Small intestine (tissue), 7 donors: ENCODE measurements around the gene BDH1. TPM values are rescaled to one million over a fixed set of nuclear protein-coding genes. Genes with fewer than 3 reads are reported as not detected.

Experiments
- DNase-seq, 2 donors: peaks; one replicate each; pipeline versions ENCODE4 v3.0.0 to v3.0.0-alpha.2; 2013
- FAIRE-seq: peaks from 2 replicates; lab custom pipeline; 2012; peaks lifted over from hg19 to GRCh38; lab: Jason Lieb, UNC
- H3K27ac ChIP-seq, 3 donors: one replicate each; pipeline ENCODE4 v1.5.1; 2013; ENCODE audit warnings: low read length in 2 of 3, mild to moderate bottlenecking in 2 of 3, control low read depth in 1 of 3, inconsistent platforms in 1 of 3, low read depth in 1 of 3, moderate library complexity in 1 of 3
- H3K27me3 ChIP-seq, 3 donors: one replicate each; pipeline ENCODE4 v1.6.1; 2013; ENCODE audit warnings: low read length in 3 of 3, inconsistent platforms in 1 of 3; ENCODE audit not compliant: control insufficient read depth in 3 of 3, insufficient read depth in 3 of 3
- H3K36me3 ChIP-seq, 3 donors: one replicate each; pipeline ENCODE4 v1.6.1; 2013; ENCODE audit warnings: low read length in 3 of 3, inconsistent platforms in 1 of 3, low read depth in 1 of 3, mild to moderate bottlenecking in 1 of 3, moderate library complexity in 1 of 3; ENCODE audit not compliant: control insufficient read depth in 3 of 3, insufficient read depth in 2 of 3
- H3K4me1 ChIP-seq, 3 donors: one replicate each; pipeline ENCODE4 v1.6.1; 2013; ENCODE audit warnings: low read length in 2 of 3, inconsistent platforms in 1 of 3, low read depth in 1 of 3, mild to moderate bottlenecking in 1 of 3, moderate library complexity in 1 of 3; ENCODE audit not compliant: control insufficient read depth in 3 of 3, insufficient read depth in 2 of 3
- H3K4me3 ChIP-seq, 3 donors: one replicate each; pipeline ENCODE4 v1.5.1; 2013; ENCODE audit warnings: low read length in 3 of 3, control low read depth in 1 of 3, inconsistent platforms in 1 of 3, low read depth in 1 of 3, mild to moderate bottlenecking in 1 of 3, moderate library complexity in 1 of 3
- H3K9me3 ChIP-seq, 2 donors: one replicate each; pipeline ENCODE4 v1.6.1; 2013; ENCODE audit warnings: low read depth in 1 of 2, low read length in 1 of 2; ENCODE audit not compliant: control insufficient read depth in 2 of 2, insufficient read depth in 1 of 2
- WGBS, 3 donors: extraction: QIAGEN DNeasy Blood & Tissue Kit; methylation state at CpG; one replicate each; pipeline ENCODE4 v1.1.7; 2013; 5-methylcytosine and 5-hydroxymethylcytosine counted together
- polyA plus RNA-seq, 4 donors: library from polyadenylated mRNA; stranded (reverse) in 3 of 4; unstranded in 1 of 4; fragments of 200-250 nt in 3 of 4; fragments of 120-200 nt in 1 of 4; gene quantifications; one replicate each; pipeline versions ENCODE4 v1.2.1 to v1.2.3, GENCODE V29; 2013
- donor health status: healthy with polysubstance abuse.
- donor health status: control.
- donor health status: control.
- donor health status: Bipolar disorder and iron deficiency.
- donor health status: healthy.

BDH1 gene
- polyA plus RNA-seq, 4 donors: 71.1 to 101 (median 91.4) TPM

DNA sequence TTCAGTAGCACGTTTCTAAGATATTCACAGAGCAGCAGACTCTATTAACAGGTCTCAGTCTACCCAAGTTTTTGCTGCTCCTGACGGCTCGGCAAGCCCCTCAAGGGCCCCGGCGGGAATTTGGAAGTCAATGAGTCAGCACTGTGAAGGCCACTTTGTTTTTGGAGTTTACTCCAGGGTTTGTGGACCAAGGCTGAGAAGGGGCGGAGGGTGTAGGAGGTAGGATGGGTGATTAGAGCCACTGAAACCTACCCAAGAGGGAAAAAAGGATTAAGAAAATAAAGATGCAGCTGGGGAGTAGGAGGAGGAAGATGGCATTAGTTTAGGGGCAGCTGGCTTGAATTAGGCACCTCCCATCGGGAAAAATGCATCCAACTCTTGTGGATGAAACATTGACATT, 87.6 kb downstream of the BDH1 start:
- H3K4me1 ChIP-seq: peaks cover 0 to 6% (median 0%) of the 10 kb centered on the region in 3 donors
- 87 to 89% (median 89%) methylated on average over 7 of the region's 7 CpGs for WGBS, 3 donors

GRCh38 chr3:197466586-197467399, 89.0 kb downstream of the BDH1 start:
- FAIRE-seq: no peak
- no peak overlapping the region for H3K4me3 ChIP-seq
- H3K27me3 ChIP-seq: no peaks in the 10 kb centered on the region
- H3K27ac ChIP-seq: peak overlapping the region in 1 of 3 donors; percentile 42
- H3K36me3 ChIP-seq: no peaks in the 10 kb centered on the region
- 37 to 49% (median 46%) methylated on average over 7 of the region's 7 CpGs for WGBS, 3 donors
- H3K9me3 ChIP-seq: no peaks in the 10 kb centered on the region
- peak; percentile 18 for DNase-seq
- H3K4me1 ChIP-seq: peaks cover 0 to 6% (median 0%) of the 10 kb centered on the region in 3 donors

More for the DNA sequence above, 87.6 kb downstream of the BDH1 start:
- Histone ChIP-seq H3K4me3 (no peak overlapping the region), H3K27ac (no peak overlapping the region), H3K36me3 (no peaks in the 10 kb centered on the region), H3K9me3 (no peaks in the 10 kb centered on the region), H3K27me3 (no peaks in the 10 kb centered on the region)
- DNase-seq (no peak), FAIRE-seq (no peak)

GRCh38 chr3:197465996-197466549, 89.7 kb downstream of the BDH1 start:
- DNase-seq: no peak
- no peaks in the 10 kb centered on the region for H3K9me3 ChIP-seq
- FAIRE-seq: no peak
- H3K27ac ChIP-seq: no peak overlapping the region
- no peaks in the 10 kb centered on the region for H3K36me3 ChIP-seq
- no peaks in the 10 kb centered on the region for H3K27me3 ChIP-seq
- peaks cover 0 to 6% (median 0%) of the 10 kb centered on the region in 3 donors for H3K4me1 ChIP-seq
- WGBS, 3 donors: 45 to 60% (median 56%) methylated on average over 3 of the region's 3 CpGs
- H3K4me3 ChIP-seq: no peak overlapping the region

- Histone ChIP-seq H3K4me1 (peaks cover 0 to 6% (median 0%) of the 10 kb centered on the region in 3 donors), H3K27me3 (no peaks in the 10 kb centered on the region), H3K36me3 (no peaks in the 10 kb centered on the region), H3K27ac (no peak overlapping the region), H3K4me3 (no peak overlapping the region), H3K9me3 (no peaks in the 10 kb centered on the region)
- DNase-seq (no peak), FAIRE-seq (no peak)
- WGBS, 3 donors: 69 to 78% (median 78%) methylated on average over 13 of the region's 13 CpGs
Observed at GRCh38 chr3:197465197-197465995, 90.4 kb downstream of the BDH1 start.

- 87 to 93% (median 89%) methylated on average over 9 of the region's 9 CpGs for whole genome bisulfite sequencing, 3 donors
- DNase-seq (no peak), FAIRE-seq (no peak)
- Histone ChIP-seq H3K4me3 (no peak overlapping the region), H3K4me1 (peaks cover 0 to 6% (median 0%) of the 10 kb centered on the region in 3 donors), H3K36me3 (no peaks in the 10 kb centered on the region), H3K27ac (no peak overlapping the region), H3K9me3 (peaks cover 0 to under 1% of the 10 kb centered on the region in 2 donors), H3K27me3 (no peaks in the 10 kb centered on the region)
Observed at GRCh38 chr3:197464794-197465193, 91.0 kb downstream of the BDH1 start.

DNA sequence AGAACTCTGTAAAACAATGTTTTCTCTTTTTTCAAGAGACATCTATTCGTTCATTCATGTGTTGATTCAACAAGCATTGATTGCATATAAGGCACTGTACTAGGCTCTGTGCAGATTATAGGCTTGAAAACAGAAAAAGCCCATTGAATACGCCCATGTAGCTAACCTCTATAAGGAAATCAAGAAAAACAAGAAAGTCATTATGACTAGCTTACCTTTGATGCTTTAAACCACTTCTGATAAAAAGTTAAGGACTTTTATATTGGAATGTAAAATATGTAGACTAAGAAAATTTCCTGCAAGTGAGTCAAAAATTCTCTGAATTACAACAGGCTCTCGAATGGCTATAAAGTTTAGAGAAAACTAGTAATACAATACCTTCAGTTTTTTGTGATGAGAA, 92.5 kb downstream of the BDH1 start:
- WGBS, 3 donors: 51 to 60% (median 60%) methylated on average over 3 of the region's 3 CpGs
- no peaks in the 10 kb centered on the region for H3K36me3 ChIP-seq
- FAIRE-seq (no peak), DNase-seq (no peak)
- H3K4me3 ChIP-seq: no peak overlapping the region
- H3K27ac ChIP-seq: no peak overlapping the region
- no peaks in the 10 kb centered on the region for H3K27me3 ChIP-seq
- peaks cover 0 to 4% of the 10 kb centered on the region in 2 donors for H3K9me3 ChIP-seq
- peaks cover 0 to 2% (median 0%) of the 10 kb centered on the region in 3 donors for H3K4me1 ChIP-seq

- no peak overlapping the region for H3K4me3 ChIP-seq
- no peak overlapping the region for H3K27ac ChIP-seq
- FAIRE-seq (no peak), DNase-seq (no peak)
- H3K4me1 ChIP-seq: peaks cover 0 to 3% (median 2%) of the 10 kb centered on the region in 3 donors
- H3K27me3 ChIP-seq: no peaks in the 10 kb centered on the region
- H3K9me3 ChIP-seq: peaks cover 0 to 4% of the 10 kb centered on the region in 2 donors
- WGBS, 3 donors: 78 to 88% (median 83%) methylated on average over 7 of the region's 7 CpGs
- H3K36me3 ChIP-seq: no peaks in the 10 kb centered on the region
Observed at GRCh38 chr3:197462808-197463207, 93.0 kb downstream of the BDH1 start.

DNA sequence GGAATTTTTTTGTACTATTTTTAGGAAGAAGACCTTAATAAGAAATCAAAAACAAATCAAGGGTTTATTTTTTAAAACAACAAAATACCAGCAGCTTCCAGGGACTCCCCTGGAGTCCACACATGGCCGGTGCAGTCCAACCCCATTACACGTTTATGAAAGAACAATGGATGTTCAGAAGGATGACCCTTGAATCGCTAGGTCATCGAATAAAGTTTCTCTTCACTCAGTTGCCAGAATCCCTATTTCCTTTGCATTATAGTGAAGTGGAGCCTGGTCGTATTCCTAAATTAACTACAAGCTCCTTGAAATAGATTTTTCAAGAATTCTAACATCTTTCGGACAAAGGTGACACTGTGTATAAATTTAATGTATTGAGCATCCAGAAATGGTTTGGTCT, 95.1 kb downstream of the BDH1 start:
- no peak overlapping the region for H3K27ac ChIP-seq
- DNase-seq (no peak), FAIRE-seq (no peak)
- H3K4me1 ChIP-seq: peaks cover 2 to 6% (median 2%) of the 10 kb centered on the region in 3 donors
- no peaks in the 10 kb centered on the region for H3K36me3 ChIP-seq
- peaks cover 0 to 4% of the 10 kb centered on the region in 2 donors for H3K9me3 ChIP-seq
- no peaks in the 10 kb centered on the region for H3K27me3 ChIP-seq
- 72 to 87% (median 83%) methylated on average over 6 of the region's 6 CpGs for WGBS, 3 donors
- no peak overlapping the region for H3K4me3 ChIP-seq
